HTR-8/SVneo (cell line): ENCODE measurements around the gene S100Z.
"Not testable (repeated sequence)": the region's sequence is repeated elsewhere in the genome, so short reads cannot be mapped to it uniquely, and the experiment has no call there.

Source experiments
- DNase-seq: peaks from one replicate; pipeline ENCODE4 v3.0.0; 2011; ENCODE audit warnings: low spot score, mixed read lengths; ENCODE audit not compliant: insufficient read length
- FAIRE-seq: peaks from 2 replicates; lab custom pipeline; 2011; peaks lifted over from hg19 to GRCh38; lab: Jason Lieb, UNC

S100Z gene

GRCh38 chr5:76867038-76867437 is 17.2 kb downstream of the S100Z start:
- FAIRE-seq: no peak
- no peak for DNase-seq

GRCh38 chr5:76867827-76868693 is 18.2 kb downstream of the S100Z start:
- DNase-seq: peak; percentile 57

DNA sequence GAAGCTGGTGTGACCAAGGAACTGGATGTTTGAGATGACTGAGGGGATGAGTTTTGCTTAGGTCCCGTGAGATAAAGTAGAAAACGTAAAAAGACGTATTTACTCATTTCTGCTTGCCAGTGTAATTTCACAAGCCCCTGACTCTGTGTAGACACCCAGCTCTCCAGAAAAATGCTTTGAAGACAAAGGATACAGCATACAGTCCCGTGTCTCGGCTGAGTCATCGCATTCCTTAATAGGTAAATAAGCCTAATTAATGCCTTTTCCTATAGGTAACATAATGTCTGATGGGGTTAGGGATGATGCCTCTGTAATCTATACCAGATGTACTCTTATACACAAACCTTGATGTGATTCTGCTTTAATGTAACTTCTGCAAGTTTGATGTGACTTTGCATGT is 20.2 kb downstream of the S100Z start:
- FAIRE-seq (no peak), DNase-seq (no peak)

More at GRCh38 chr5:76867827-76868693, 18.2 kb downstream of the S100Z start:
- FAIRE-seq: no peak

- FAIRE-seq (no peak), DNase-seq (no peak)
Measured at GRCh38 chr5:76874088-76874581, 24.3 kb downstream of the S100Z start.

DNA sequence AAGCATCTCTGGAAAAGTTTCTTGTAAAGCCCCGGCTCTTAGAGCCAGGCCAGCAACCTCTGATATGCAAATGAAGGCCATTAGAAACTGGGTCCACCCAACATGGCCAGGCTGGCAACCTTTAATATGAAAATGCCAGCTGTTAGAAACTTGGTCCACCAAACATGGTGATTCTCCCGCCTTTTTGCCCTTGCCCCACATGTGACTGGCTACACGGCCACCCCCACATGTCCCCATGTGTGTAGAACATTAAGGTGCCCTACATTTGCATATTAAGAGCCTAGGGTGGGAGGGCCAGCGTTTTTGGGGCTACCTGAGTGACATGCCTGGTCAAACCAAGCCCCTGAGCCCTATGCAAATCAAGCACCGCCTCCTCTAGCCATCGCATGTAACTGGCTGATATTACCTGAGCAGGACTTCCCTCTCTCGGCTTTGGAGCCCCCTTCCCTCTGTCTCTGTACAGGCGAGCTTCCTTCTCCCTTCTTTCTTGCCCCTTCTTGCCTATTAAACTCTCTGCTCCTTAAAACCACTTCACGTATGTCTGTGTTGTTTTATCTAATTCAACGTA is 39.0 kb downstream of the S100Z start:
- no peak for FAIRE-seq
- no peak for DNase-seq

GRCh38 chr5:76893294-76893693 is 43.5 kb downstream of the S100Z start:
- DNase-seq: no peak
- FAIRE-seq: no peak

- DNase-seq (no peak), FAIRE-seq (no peak)
Measured at GRCh38 chr5:76896196-76896595, 46.4 kb downstream of the S100Z start.

GRCh38 chr5:76901522-76901921 is 51.7 kb downstream of the S100Z start:
- FAIRE-seq (no peak), DNase-seq (no peak)

DNA sequence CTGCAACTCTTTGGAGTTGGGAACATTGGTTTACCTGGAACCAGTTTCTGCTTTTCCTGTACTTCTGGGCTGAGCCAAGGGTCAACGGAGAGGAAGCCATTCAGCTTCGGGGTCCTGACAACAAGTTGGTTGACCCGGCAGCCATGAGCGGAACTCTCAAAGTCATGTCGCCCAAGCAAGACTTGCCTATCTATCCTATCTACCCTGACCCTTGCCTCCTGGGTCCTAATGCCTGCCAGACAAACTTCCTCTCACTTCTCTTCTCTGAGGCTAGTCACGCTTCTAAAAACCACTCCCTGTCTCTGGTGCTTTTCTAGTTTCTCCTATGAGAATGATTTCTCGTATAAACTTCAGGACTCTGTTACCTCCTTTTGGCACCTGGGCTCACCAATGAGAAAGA is 58.4 kb downstream of the S100Z start:
- FAIRE-seq: no peak

DNA sequence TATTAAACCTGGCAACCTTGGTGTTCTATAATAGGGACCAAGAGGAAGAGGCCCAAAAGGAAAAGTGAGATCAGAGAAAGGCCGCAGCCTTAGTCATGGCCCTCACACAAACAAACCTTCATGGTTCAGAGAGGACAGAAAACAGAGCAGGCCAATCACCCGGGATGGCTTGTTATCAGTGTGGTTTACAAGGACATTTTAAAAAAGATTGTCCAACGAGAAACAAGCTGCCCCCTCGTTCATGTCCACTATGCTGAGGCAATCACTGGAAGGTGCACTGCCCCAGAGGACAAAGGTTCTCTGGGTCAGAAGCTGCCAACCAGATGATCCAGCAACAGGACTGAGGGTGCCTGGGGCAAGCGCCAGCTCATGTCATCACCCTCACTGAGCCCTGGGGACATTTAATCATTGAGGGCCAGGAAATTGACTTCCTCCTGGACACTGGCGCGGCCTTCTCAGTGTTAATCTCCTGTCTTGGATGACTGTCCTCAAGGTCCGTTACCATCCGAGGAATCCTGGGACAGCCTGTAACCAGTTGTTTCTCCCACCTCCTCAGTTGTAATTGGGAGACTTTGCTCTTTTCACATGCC is 60.6 kb downstream of the S100Z start:
- DNase-seq: not testable (repeated sequence)

More for the DNA sequence above, 58.4 kb downstream of the S100Z start:
- no peak for DNase-seq

DNA sequence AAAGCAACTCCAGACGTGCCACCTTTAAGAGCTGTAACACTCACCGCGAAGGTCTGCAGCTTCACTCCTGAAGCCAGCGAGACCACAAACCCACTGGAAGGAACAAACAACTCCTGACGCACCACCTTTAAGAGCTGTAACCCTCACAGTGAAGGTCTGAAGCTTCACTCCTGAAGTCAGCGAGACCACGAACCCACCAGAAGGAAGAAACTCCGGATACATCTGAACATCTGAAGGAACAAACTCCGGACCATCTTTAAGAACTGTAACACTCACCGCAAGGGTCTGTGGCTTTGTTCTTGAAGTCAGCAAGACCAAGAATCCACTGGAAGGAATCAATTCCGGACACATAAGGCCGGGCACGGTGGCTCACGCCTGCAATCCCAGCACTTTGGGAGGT is 64.9 kb downstream of the S100Z start:
- FAIRE-seq: not testable (repeated sequence)

More for the DNA sequence above, 60.6 kb downstream of the S100Z start:
- FAIRE-seq: not testable (repeated sequence)

DNA sequence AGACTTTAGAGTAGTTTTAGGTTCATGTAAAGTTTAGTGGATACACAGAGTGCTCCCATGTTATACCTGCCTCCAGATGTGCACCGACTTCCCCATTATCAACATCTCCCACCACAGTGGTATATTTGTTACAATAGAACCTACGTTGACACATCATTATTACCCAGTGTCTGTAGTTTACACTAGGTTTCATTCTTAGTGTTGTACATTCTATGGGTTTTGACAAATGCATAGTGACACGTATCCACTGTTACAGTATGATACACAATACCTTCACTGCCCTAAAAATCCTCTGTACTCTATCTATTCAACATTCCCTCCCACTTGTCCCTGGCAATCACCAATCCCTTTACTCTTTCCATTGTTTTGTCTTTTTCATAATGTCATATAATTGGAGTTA is 68.7 kb downstream of the S100Z start:
- FAIRE-seq: no peak
- DNase-seq: no peak

More for the DNA sequence above, 64.9 kb downstream of the S100Z start:
- DNase-seq: not testable (repeated sequence)

DNA sequence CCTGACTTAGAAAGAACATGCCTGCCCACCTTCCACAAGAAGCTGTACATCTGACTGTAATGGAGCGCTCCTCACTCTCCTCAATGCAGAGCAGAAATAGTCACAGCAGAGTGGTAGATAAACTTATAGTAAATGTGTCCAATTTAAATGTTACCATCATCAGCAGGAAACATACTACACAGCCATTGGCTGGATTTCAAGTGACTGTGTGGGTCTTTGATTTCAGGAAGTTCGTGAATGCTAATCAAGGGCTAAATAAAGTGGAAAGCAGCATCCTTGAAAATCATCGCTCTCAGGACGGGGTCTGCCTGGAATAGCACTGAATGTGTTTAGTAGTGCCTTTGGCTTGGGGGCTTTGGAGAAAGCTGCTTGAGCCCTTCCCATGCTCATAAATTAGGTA is 70.7 kb downstream of the S100Z start:
- FAIRE-seq (no peak), DNase-seq (no peak)

GRCh38 chr5:76926329-76927105 is 76.7 kb downstream of the S100Z start:
- FAIRE-seq (no peak), DNase-seq (no peak)

- FAIRE-seq: no peak
- no peak for DNase-seq
Measured at GRCh38 chr5:76927961-76928360, 78.1 kb downstream of the S100Z start.

GRCh38 chr5:76930083-76930482 is 80.3 kb downstream of the S100Z start:
- DNase-seq (no peak), FAIRE-seq (no peak)

DNA sequence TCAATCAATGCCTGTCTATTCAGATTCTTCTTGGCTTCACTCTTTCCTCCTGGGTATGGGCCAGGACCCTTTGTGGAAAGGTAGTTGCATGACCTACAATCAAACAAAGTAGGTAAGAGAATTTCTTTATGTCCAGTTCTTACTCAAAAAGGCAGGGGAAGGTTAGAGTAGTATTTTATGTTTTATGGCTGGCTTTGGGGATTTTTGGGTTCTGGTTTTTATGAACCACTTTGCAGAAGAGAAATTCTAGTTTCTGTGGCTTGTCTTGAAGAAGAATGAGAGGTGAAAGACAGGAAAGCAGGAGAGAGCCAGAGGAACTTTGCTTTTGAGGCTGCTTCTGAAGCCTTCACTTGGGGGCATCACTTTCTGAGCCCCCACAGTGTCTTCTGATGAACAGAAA is 88.4 kb downstream of the S100Z start:
- FAIRE-seq: no peak
- DNase-seq: no peak

GRCh38 chr5:76941000-76941399 is 91.2 kb downstream of the S100Z start:
- FAIRE-seq (no peak), DNase-seq (no peak)

GRCh38 chr5:76941442-76941841 is 91.6 kb downstream of the S100Z start:
- no peak for FAIRE-seq
- DNase-seq: no peak

DNA sequence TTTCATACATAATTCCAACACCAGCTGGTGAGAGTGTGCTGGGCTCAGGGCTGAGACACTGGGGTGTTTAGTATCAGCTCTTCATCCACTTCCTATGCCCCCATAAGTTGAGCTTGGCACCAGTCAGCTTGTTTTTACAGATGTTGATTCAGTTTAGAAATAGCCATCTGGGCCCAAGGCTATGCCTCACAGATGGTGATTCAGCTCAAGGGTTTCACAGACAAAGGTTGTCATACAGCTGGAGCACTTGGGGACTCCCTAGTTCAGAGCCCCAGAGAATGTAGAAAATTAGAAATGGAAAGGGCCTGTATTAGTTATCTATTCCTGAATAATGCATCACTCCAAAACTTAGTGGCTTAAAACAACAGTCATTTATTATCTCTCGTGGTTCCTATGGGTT is 92.8 kb downstream of the S100Z start:
- FAIRE-seq: no peak
- DNase-seq: peak; percentile 35
